GM11168 (cell line): ENCODE results near the gene FUT8.
"Not testable (repeated sequence)": the region's sequence is repeated elsewhere in the genome, so short reads cannot be mapped to it uniquely, and the experiment has no call there.

ENCODE experiments used
- in situ Hi-C: fragments of 300-500 bp; cut with MboI; formaldehyde crosslinking; loops from one replicate; pipeline ENCODE4 v1.12.0; 2022; ENCODE audit warnings: low sequenced_read_pairs; ENCODE audit not compliant: unreplicated experiment

The FUT8 gene

DNA sequence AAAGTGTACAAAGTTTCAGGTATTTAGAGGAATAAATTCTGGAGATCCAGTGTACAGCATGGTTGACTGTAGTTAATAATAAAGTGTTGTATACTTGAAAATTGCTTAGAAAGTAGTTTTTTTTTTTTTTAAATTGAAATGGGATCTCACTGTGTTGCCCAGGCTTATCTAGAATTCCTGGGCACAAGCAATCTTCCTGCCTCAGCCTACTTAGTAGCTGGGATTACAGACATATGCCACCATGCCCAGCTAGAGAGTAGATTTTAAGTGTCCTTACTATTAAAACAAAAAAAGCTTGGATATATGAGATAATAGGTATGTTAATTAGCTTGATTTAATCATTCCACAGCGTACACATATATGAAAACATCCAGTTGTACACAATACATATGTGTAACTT lies 27.7 kb downstream of the FUT8 start:
- in situ Hi-C loops: no loop called here

DNA sequence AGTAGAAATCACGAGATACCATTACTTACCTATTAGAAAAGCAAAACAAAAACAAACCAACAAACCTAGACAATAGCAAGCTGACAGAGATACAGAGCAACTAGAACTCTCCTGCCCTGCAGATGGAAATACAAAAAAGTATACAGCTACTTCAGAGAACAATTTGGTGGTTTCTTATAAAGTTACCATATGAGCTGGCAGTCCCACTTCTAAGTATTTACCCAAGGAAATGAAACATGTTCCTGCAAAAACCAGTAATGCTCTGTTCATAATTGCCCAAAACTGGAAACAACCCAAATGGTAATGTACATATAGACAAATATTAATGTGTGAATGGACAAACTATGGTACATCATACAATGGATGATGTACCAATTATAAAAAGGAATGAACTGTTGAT lies 31.7 kb downstream of the FUT8 start:
- in situ Hi-C loops: no loop called here

DNA sequence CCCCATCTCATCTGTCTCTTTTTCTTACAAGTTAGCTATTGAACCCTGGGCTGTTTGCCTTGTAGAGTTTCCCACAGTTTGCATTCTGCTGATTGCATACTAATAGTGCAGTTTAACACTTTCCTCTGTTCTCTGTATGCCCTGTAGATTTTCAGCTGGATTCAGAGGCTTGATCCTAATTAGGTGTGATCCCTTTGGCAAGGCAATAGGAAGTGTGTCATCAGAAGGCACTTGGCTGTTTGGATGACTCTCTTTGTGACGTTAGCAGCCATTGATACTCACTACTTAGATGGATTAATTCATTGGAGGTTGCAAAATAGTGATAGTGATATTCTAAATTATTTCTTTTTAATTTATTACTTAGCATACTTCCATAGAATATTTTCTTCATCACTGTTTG lies 33.6 kb downstream of the FUT8 start:
- in situ Hi-C loops: no loop called here

DNA sequence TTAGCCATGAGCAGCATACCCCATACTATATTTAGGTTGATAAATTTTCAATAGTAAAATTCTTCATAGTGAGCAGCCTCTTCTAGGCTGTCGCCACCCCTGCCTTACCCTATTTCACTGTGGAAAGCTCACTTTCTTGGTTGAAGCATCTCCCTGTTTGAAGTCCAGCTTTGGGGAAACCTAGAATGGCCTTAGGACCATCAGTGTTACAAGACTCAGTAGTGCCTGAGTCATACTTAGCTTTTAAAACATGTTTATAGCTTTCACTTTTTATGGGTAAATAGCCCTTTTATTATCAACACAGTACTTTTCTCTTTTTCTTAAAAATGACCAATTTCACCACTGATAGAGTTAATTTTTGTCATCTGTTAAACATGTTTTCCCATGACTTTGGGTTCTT lies 37.1 kb downstream of the FUT8 start:
- in situ Hi-C loops: no loop called here

DNA sequence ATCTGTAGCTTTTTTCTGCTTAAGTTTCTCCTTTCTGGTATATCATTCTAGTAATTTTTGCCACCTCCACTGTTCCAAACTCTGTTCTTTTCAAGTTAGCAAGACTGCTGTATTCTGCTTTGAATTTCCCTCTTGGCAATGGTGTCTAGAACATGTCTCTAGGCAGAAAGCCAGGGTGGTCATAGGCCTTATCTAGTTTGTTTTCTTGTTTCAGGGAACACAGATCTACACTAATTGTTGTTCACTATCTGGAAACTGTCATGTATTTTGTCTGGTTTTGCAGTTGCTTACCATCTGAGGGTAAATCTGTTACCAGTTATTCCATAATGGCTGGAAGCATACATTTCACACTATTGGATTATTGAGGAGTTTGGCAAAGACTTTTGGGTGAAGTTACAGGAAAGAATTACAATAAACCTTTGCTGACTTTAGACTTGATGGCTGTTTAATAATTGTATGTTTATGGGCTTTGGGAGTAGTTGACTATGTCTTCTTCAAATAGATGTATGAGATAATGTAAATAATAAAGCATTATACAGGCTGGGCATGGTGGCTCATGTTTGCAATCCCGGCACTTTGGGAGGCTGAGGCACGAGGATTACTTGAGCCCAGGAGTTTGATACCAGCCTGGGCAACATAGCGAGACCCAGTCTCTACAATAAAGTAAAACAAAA lies 41.4 kb downstream of the FUT8 start:
- in situ Hi-C loops: no loop called here

- in situ Hi-C loops: no loop called here
These were observed 43.7 kb downstream of the FUT8 start for GRCh38 chr14:65456247-65456646.

DNA sequence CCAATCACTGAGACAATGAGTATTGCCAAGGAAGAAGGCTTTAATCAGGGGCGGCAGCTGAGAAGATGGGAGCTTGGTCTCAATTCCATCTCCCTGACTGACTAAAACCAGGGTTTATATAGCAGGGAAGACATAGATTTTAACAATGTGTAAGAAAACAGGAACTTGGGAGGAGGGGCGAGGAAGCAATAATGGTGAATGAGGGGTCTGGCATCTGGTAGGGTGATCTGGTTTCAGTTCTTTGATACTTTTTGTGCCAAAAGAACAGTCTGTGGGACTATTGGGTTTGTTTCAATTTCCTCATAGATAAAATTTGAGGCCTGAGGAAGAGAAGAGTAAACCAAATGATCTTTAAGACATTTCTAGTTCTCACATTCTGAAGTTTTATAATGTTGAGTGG lies 49.2 kb downstream of the FUT8 start:
- in situ Hi-C loops: no loop called here

GRCh38 chr14:65462411-65462810 lies 49.9 kb downstream of the FUT8 start:
- in situ Hi-C loops: no loop called here

DNA sequence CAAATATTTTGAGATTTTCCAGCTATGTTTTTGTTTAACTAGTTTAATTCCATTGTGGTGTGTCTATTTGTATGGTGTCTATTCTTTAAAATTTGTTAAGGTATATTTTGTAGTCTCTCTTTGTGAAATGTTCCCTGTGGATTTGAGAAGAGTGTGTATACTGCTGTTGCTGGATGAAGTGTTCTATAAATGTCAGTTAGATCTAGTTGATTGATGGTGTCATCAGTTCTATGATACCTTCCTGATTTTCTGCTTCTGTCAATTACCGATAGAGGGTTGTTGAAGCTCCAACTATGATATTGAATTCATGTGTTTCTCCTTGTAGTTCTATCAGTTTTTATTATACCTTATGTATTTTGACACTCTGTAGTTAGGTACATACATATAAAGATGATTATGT lies 53.1 kb downstream of the FUT8 start:
- in situ Hi-C loops: no loop called here

GRCh38 chr14:65467926-65468325 lies 55.4 kb downstream of the FUT8 start:
- in situ Hi-C loops: not testable (repeated sequence)

DNA sequence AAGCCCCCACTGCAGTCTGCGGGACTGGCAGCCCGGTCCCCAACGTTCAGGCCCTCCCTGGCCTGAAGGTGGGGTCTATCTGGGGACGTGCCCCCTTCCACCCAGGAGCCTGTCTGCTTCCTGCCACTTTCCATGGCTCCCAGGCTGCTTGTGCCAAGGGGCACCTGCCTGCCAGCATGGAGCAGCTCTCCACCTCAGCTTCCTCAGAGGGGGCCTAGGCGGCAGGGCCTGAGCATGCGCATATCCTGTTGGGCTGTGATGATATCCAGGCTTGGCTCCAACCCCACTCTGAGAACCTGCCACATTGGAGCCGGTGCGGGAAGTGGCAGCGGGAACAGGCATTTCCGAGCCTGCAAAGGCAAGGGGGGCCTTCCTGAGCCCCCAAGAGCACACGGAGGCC lies 57.4 kb downstream of the FUT8 start:
- in situ Hi-C loops: no loop called here

DNA sequence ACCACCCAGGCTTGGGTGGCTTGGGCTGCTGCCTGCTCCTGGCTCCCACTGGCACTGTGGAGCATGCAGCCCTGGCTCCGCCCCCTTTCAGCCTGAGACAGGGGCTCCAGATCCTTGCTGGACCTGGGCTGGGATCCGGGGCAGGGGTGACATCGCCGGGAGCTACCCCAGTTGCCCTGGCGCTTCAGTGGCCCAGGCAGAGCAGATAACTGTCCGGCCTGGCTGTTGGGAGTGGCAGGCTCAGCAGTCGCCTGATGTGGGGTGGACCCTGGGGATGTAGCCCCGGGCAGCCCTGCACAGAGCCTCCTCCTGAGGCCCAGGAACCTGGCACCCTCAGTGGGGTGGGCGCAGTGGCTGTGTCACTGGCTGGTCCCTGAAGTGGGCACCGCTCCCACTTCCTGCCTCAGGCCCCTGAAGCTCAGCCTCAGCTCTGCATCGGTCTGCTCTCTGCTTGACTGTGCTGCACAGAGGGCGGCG lies 57.9 kb downstream of the FUT8 start:
- in situ Hi-C loops: no loop called here

- in situ Hi-C loops: no loop called here
These were observed 58.7 kb downstream of the FUT8 start for GRCh38 chr14:65471038-65471878.

DNA sequence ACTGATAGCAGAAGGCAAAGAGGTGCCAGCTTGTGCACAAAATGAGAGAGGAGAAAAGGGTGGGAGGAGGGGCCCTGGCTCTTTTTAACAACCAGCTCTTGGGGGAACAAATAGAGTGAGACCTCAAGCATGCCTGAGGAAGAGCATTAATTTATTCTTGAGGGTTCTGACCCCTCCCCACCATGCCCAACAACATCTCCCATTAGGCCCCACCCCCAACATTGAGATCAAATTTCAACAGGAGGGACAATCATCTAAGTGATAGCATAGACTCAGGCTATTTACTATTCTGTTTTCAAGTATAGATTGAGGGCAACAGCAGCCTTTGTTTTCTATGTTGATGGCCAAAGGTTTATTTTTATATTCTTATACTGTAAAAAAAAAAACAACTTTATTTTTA lies 59.7 kb downstream of the FUT8 start:
- in situ Hi-C loops: no loop called here

GRCh38 chr14:65476273-65476941 lies 63.9 kb downstream of the FUT8 start:
- in situ Hi-C loops: no loop called here

GRCh38 chr14:65476942-65477318 lies 64.4 kb downstream of the FUT8 start:
- in situ Hi-C loops: no loop called here

DNA sequence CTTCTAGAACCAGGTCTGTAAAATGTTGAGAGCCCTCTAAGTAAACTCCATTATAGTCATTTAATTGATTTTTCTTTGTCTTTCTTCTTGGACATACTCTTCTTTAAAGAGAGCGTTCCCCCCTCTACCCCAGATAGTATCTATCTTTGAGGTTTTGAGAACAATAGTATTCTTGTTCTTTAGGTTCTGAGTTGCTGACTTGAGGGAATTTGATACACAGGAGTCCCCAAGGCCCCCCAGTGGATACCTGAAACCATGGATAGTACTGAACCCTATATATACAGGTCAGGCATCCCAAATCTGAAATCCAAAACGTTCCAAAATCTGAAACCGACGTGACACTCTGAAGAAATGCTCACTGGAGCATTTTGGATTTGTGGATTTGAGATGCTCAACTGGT lies 65.5 kb downstream of the FUT8 start:
- in situ Hi-C loops: no loop called here

DNA sequence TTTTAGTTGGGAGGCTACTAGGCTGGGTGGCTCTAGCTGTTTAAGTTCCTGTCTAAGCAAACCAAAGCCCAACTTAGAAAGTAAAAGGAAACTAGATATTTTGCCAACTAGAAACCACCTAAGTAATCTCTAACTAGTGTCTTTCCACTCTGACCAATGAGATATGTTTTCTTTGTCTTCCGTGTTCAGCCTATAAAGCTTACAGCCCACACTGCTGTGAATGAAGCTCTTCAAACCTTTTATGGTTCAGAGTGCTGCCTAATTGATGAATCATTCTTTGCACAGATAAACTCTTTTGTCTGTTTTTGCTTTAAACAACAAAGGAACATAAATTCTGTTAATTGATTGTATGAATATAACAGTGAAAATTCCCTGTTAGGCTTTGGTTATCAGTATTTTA lies 66.1 kb downstream of the FUT8 start:
- in situ Hi-C loops: no loop called here

DNA sequence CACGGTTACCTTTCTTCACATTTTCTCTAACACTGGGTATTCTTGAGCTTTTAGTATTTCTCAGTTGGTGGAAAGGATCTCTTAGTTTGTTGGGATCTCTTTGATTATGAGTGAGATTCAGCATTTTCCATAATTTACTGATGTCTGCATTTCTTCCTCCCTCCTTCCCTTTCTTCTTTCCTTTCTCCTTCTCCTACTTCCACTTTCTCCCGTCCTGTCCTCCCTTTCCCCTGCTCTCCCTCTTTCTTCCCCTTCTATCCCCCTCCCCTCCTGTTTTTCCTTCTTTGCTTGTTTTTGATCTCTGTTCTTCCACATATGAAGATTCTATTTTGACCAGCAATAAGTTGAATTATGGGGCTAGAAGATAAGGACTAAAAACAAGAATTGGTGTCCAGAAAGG lies 66.9 kb downstream of the FUT8 start:
- in situ Hi-C loops: no loop called here

- in situ Hi-C loops: no loop called here
These were observed 70.4 kb downstream of the FUT8 start for GRCh38 chr14:65482757-65483438.

DNA sequence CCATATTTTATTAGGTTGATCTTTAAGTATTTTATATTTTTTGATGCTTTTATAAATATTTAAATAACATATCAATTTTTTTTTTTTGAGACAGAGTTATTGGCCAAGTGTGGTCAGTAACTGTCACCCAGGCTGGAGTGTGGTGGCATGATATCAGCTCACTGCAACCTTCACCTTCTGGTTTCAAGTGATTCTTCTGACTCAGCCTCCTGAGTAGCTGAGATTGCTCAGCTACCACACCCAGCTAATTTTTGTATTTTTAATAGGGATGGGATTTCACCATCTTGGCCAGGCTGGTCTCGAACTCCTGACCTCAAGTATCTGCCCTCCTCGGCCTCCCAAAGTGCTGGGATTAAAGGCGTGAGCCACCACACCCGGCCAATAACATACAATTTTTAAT lies 71.1 kb downstream of the FUT8 start:
- in situ Hi-C loops: no loop called here
